Astrocyte of the cerebellum (primary cell): ENCODE results near the gene NR1D2.

Experiments used
- DNase-seq: peaks from one replicate; pipeline ENCODE4 v3.0.0-alpha.2; 2011; ENCODE audit warnings: low read depth
- H3K4me3 ChIP-seq: 2 replicates; pipeline ENCODE4 v1.5.1; 2011; ENCODE audit warnings: mild to moderate bottlenecking, low read depth, low read length, moderate library complexity
- CTCF ChIP-seq: IDR thresholded peaks from 2 replicates; pipeline ENCODE4 v1.5.1; 2012; ENCODE audit warnings: low read length, low read depth, moderate library complexity, mild to moderate bottlenecking; ENCODE audit errors: missing control alignments
- in situ Hi-C: cut with HindIII; loops from 2 replicates; pipeline ENCODE4 v1.10.0; 2017; ENCODE audit warnings: low sequenced_read_pairs

NR1D2 gene

GRCh38 chr3:23968463-23969184 lies 23.5 kb downstream of the NR1D2 start:
- in situ Hi-C loops: no loop called here
- no peak overlapping the region for H3K4me3 ChIP-seq
- no peak for DNase-seq
- TF ChIP-seq CTCF: no peak

- H3K4me3 ChIP-seq: no peak overlapping the region
- DNase-seq: no peak
- no peak for TF ChIP-seq CTCF
- in situ Hi-C loops: no loop called here
Observed at GRCh38 chr3:23969393-23969792, 24.3 kb downstream of the NR1D2 start.

- DNase-seq: no peak
- H3K4me3 ChIP-seq: no peak overlapping the region
- in situ Hi-C loops: no loop called here
- no peak for TF ChIP-seq CTCF
Observed at GRCh38 chr3:23971684-23972083, 26.6 kb downstream of the NR1D2 start.

GRCh38 chr3:23976555-23976954 lies 31.5 kb downstream of the NR1D2 start:
- in situ Hi-C loops: no loop called here

GRCh38 chr3:23979569-23979968 lies 34.5 kb downstream of the NR1D2 start:
- in situ Hi-C loops: no loop called here
- no peak for TF ChIP-seq CTCF

More at GRCh38 chr3:23976555-23976954, 31.5 kb downstream of the NR1D2 start:
- no peak for DNase-seq
- no peak for TF ChIP-seq CTCF
- H3K4me3 ChIP-seq: no peak overlapping the region

GRCh38 chr3:23981136-23981535 lies 36.0 kb downstream of the NR1D2 start:
- no peak for DNase-seq
- H3K4me3 ChIP-seq: no peak overlapping the region
- TF ChIP-seq CTCF: no peak
- in situ Hi-C loops: no loop called here

More at GRCh38 chr3:23979569-23979968, 34.5 kb downstream of the NR1D2 start:
- no peak for DNase-seq
- H3K4me3 ChIP-seq: no peak overlapping the region
